GM12878 (cell line): ENCODE measurements around the gene UBE2O.

ENCODE experiments used
- CHD1 ChIP-seq: IDR thresholded peaks from 2 replicates; pipeline ENCODE4 v1.6.1; 2012; ENCODE audit warnings: low read depth, low read length, improper control_type of control experiment
- CHD2 ChIP-seq: IDR thresholded peaks from 2 replicates; pipeline ENCODE4 v1.6.1; 2011; ENCODE audit warnings: low read depth, low read length, improper control_type of control experiment, borderline replicate concordance
- CTCF ChIP-seq, 3 experiments: IDR thresholded peaks in 2 of 3; conservative IDR thresholded peaks in 1 of 3; 2 replicates each; pipeline ENCODE4 v1.5.1; 2011; ENCODE audit warnings: low read depth in 3 of 3, low read length in 3 of 3, mild to moderate bottlenecking in 3 of 3, control low read depth in 2 of 3, moderate library complexity in 2 of 3, inconsistent platforms in 1 of 3, mixed read lengths in 1 of 3; ENCODE audit not compliant: control insufficient read depth in 2 of 3, insufficient read depth in 1 of 3; ENCODE audit errors: extremely low read depth in 1 of 3
- NR2F1 ChIP-seq: fragments of 450-650 bp; conservative IDR thresholded peaks from 2 replicates; pipeline ENCODE4 v1.6.1; 2017; ENCODE audit warnings: mild to moderate bottlenecking
- POLR2A ChIP-seq: IDR thresholded peaks from 2 replicates; pipeline ENCODE4 v1.6.1; 2011; ENCODE audit warnings: low read depth, mild to moderate bottlenecking, low read length
- POLR2AphosphoS5 ChIP-seq: IDR thresholded peaks from 2 replicates; pipeline ENCODE4 v1.6.1; 2011; ENCODE audit warnings: mild to moderate bottlenecking, low read length, inconsistent platforms
- REST ChIP-seq: IDR thresholded peaks from 2 replicates; pipeline ENCODE4 v1.6.1; 2012; ENCODE audit warnings: mild to moderate bottlenecking, low read depth, low read length
- USF2 ChIP-seq: IDR thresholded peaks from 2 replicates; pipeline ENCODE4 v1.6.1; 2011; ENCODE audit warnings: low read depth, low read length, improper control_type of control experiment, borderline replicate concordance
- ZNF274 ChIP-seq: IDR thresholded peaks from one replicate; pipeline ENCODE4 v1.8.0; 2011; ENCODE audit not compliant: insufficient read length, insufficient read depth

- TF ChIP-seq NR2F1 (no peak), CHD1 (no peak), CTCF (IDR thresholded peaks at IDR 0.05 in 2 of 3, conservative IDR thresholded peaks at IDR 0.05 in 1 of 3; ENCODE audit: control insufficient read depth in 2 of 3, extremely low read depth in 1 of 3, insufficient read depth in 1 of 3, low read depth in 3 of 3, low read length in 3 of 3) (no peak), POLR2AphosphoS5 (no peak), REST (no peak), POLR2A (no peak), ZNF274 (no peak), USF2 (no peak), CHD2 (no peak)
These were observed 48.7 kb downstream of the UBE2O start for GRCh38 chr17:76404256-76404655.
